ENCODE data around the gene OR7G2.

GRCh38 chr19:9128171-9128570, 20.9 kb upstream of the OR7G2 start:
- TF ChIP-seq CTCF (IDR thresholded peaks at IDR 0.05) (no peak), POLR2A (IDR thresholded peaks at IDR 0.05) (no peak)
